Activated gamma-delta T cell (primary cell): ENCODE measurements around the gene RFFL.
A peak's percentile ranks its signal among the peaks of the same experiment; 100 is the strongest.
"Not testable (repeated sequence)": the region's sequence is repeated elsewhere in the genome, so short reads cannot be mapped to it uniquely, and the experiment has no call there.

Experiments used
- DNase-seq: peaks from one replicate; lab custom pipeline; 2025; lab: John Stamatoyannopoulos, UW

Gene RFFL

GRCh38 chr17:35048685-35049379, 14.7 kb downstream of the RFFL start:
- no peak for DNase-seq

GRCh38 chr17:35046740-35047283, 16.7 kb downstream of the RFFL start:
- no peak for DNase-seq

- no peak for DNase-seq
These were observed 17.3 kb downstream of the RFFL start for GRCh38 chr17:35046245-35046644.

- not testable (repeated sequence) for DNase-seq
These were observed 18.0 kb downstream of the RFFL start for GRCh38 chr17:35045458-35045979.

- DNase-seq: no peak
These were observed 19.3 kb downstream of the RFFL start for GRCh38 chr17:35044181-35044580.

GRCh38 chr17:35041390-35041789, 22.1 kb downstream of the RFFL start:
- DNase-seq: no peak

- DNase-seq: no peak
These were observed 25.1 kb downstream of the RFFL start for GRCh38 chr17:35038453-35038852.

- DNase-seq: no peak
These were observed 32.7 kb downstream of the RFFL start for GRCh38 chr17:35030780-35031179.

- no peak for DNase-seq
These were observed 34.8 kb downstream of the RFFL start for GRCh38 chr17:35028531-35029262.

GRCh38 chr17:35028097-35028496, 35.4 kb downstream of the RFFL start:
- not testable (repeated sequence) for DNase-seq

- no peak for DNase-seq
These were observed 38.0 kb downstream of the RFFL start for GRCh38 chr17:35025541-35025940.

- DNase-seq: no peak
These were observed 40.0 kb downstream of the RFFL start for GRCh38 chr17:35023538-35023937.

GRCh38 chr17:35022536-35023063, 40.9 kb downstream of the RFFL start:
- peak; percentile 18 for DNase-seq

GRCh38 chr17:35021520-35022380, 41.8 kb downstream of the RFFL start:
- no peak for DNase-seq

- DNase-seq: no peak
These were observed 43.9 kb downstream of the RFFL start for GRCh38 chr17:35019386-35020179.

- no peak for DNase-seq
These were observed 44.7 kb downstream of the RFFL start for GRCh38 chr17:35018814-35019213.

GRCh38 chr17:35017021-35017420, 46.5 kb downstream of the RFFL start:
- no peak for DNase-seq

GRCh38 chr17:35016369-35016768, 47.1 kb downstream of the RFFL start:
- DNase-seq: no peak

- no peak for DNase-seq
These were observed 51.8 kb downstream of the RFFL start for GRCh38 chr17:35011671-35012216.

GRCh38 chr17:35010093-35010492, 53.4 kb downstream of the RFFL start:
- DNase-seq: no peak

- no peak for DNase-seq
These were observed 56.5 kb downstream of the RFFL start for GRCh38 chr17:35006961-35007360.
